ENCODE results near the gene CD151. TPM values are rescaled to one million over a fixed set of nuclear protein-coding genes. Genes with fewer than 3 reads are reported as not detected.

The CD151 gene
- total RNA-seq, 1 experiment from 2014 or later, result 296 TPM

- no peaks in the 10 kb centered on the region for H3K27me3 ChIP-seq (ENCODE audit: insufficient read depth, low read length)
- H3K4me1 ChIP-seq (ENCODE audit: control insufficient read depth in 1 of 2, insufficient read depth in 2 of 2, low read length in 2 of 2), result peaks cover 7 to 23% of the 10 kb centered on the region in 2 experiments
- ChIA-PET POLR2A (no interaction called here), RAD21 (ENCODE audit: low non-redundant PET in 1 of 2, low total read pairs in 2 of 2, uncharacterized antibody in 2 of 2, unreplicated experiment in 2 of 2) (interaction anchor here in 1 of 2 experiments (0.8 kb wide), 1 partner anchor 257 kb away, joined by 3 read pairs; no protein-coding TSS in a partner anchor), CTCF (interaction anchor here (1.3 kb wide), 1 partner anchor 11 kb away, joined by 4 read pairs; no protein-coding TSS in a partner anchor)
- no TSS peak for BruUV-seq (replicated peaks)
- no peak overlapping the region for H3K9ac ChIP-seq (ENCODE audit: low read length)
- intact Hi-C loops (cut with micrococcal nuclease), result no loop called here
- H3K36me3 ChIP-seq (ENCODE audit: control insufficient read depth in 1 of 2, insufficient read depth in 2 of 2, low read length in 2 of 2), result no peaks in the 10 kb centered on the region
- H3K4me2 ChIP-seq (ENCODE audit: low read length), result peak overlapping the region; percentile 17; the same call in 1 of the 2 replicates
- TF ChIP-seq RAD21 (IDR thresholded peaks at IDR 0.05; ENCODE audit: low read depth) (no peak), ATF3 (IDR thresholded peaks at IDR 0.05) (no peak), CEBPB (IDR thresholded peaks at IDR 0.05; ENCODE audit: low read depth) (no peak), JUND (IDR thresholded peaks at IDR 0.05) (no peak), SIN3A (IDR thresholded peaks at IDR 0.05; ENCODE audit: low read depth) (no peak), SP1 (IDR thresholded peaks at IDR 0.05; ENCODE audit: low read depth) (no peak), POLR2A (IDR thresholded peaks at IDR 0.05; ENCODE audit: borderline replicate concordance, extremely low read depth, insufficient read depth, insufficient read length) (no peak), EGR1 (IDR thresholded peaks at IDR 0.05; ENCODE audit: low read depth) (no peak), SRF (IDR thresholded peaks at IDR 0.05; ENCODE audit: low read depth) (no peak), FOSL1 (IDR thresholded peaks at IDR 0.05; ENCODE audit: low read depth) (no peak), ZBTB33 (IDR thresholded peaks at IDR 0.05; ENCODE audit: extremely low read depth, insufficient replicate concordance, low read length) (no peak), EZH2phosphoT487 (IDR thresholded peaks at IDR 0.05; ENCODE audit: borderline replicate concordance) (no peak), ZNF274 (IDR thresholded peaks at IDR 0.05; ENCODE audit: low read depth, low read length) (no peak)
- H2AFZ ChIP-seq (ENCODE audit: low read depth, low read length, poor library complexity, severe bottlenecking), result no peak overlapping the region
- H3K9me2 ChIP-seq (ENCODE audit: insufficient read depth), result no peaks in the 10 kb centered on the region
- no peaks in the 10 kb centered on the region for H3K9me3 ChIP-seq (ENCODE audit: control insufficient read depth in 1 of 2, insufficient read depth in 1 of 2, low read depth in 1 of 2, low read length in 2 of 2)
- ATAC-seq (peak; percentile 55), DNase-seq (ENCODE audit: low read depth, low spot score) (no peak)
- no peak overlapping the region for H3K4me3 ChIP-seq (replicated peaks in 1 of 2; ENCODE audit: low read depth in 1 of 2, low read length in 2 of 2)
- H4K20me1 ChIP-seq (ENCODE audit: insufficient read depth), result no peaks in the 10 kb centered on the region
- peak overlapping the region; percentile 42; the same call in 1 of the 2 replicates for H3K27ac ChIP-seq (ENCODE audit: low read depth, low read length)
- H3K79me2 ChIP-seq (ENCODE audit: insufficient read depth, low read length), result no peaks in the 10 kb centered on the region
Measured at GRCh38 chr11:859394-860131, 26.8 kb downstream of the CD151 start.
